IMR-90 (cell line): ENCODE results near the gene MEIS2. TPM values are rescaled to one million over a fixed set of nuclear protein-coding genes. Genes with fewer than 3 reads are reported as not detected.

Source experiments
- ATAC-seq: fragments of 200-7000 bp; cut with Tn5 transposase; 2 replicates; pipeline ENCODE4 v1.9.1; 2020; ENCODE audit warnings: low read depth, mild to moderate bottlenecking, moderate library complexity
- BruUV-seq: library from RNA; stranded (reverse); fragments of 400-500 nt; replicated peaks from 2 replicates; lab custom pipeline; 2021; lab: Mats Ljungman, UMichigan
- CTCF ChIA-PET: fragments of 300-600 bp; formaldehyde crosslinking; extraction: SDS; loops from one replicate; lab custom pipeline; 2021; ENCODE audit warnings: antibody characterized with exemption; lab: Yijun Ruan, JAX
- POLR2A ChIA-PET: fragments of 300-600 bp; sonication (Branson Sonifier 250); formaldehyde crosslinking; loops from one replicate; lab custom pipeline; 2022; ENCODE audit warnings: antibody characterized with exemption; ENCODE audit not compliant: unreplicated experiment; lab: Charles Lee
- DNase-seq: peaks from one replicate; pipeline ENCODE4 v3.0.0; 2013
- H2AFZ ChIP-seq: replicated peaks from 2 replicates; pipeline ENCODE3; 2013; ENCODE audit warnings: low read length, mild to moderate bottlenecking; ENCODE audit not compliant: poor library complexity
- H2AK5ac ChIP-seq: 2 replicates; pipeline ENCODE4 v1.6.1; 2013; ENCODE audit warnings: low read depth, low read length, inconsistent platforms
- H2AK9ac ChIP-seq: replicated peaks from 2 replicates; pipeline ENCODE3; 2013; ENCODE audit warnings: mild to moderate bottlenecking, low read depth, low read length, moderate library complexity; ENCODE audit not compliant: poor library complexity
- H2BK120ac ChIP-seq: 2 replicates; pipeline ENCODE4 v1.6.1; 2013; ENCODE audit warnings: low read depth, low read length, inconsistent platforms
- H2BK15ac ChIP-seq: 3 replicates; pipeline ENCODE4 v1.6.1; 2013; ENCODE audit warnings: low read depth, low read length, inconsistent platforms
- H2BK20ac ChIP-seq: 2 replicates; pipeline ENCODE4 v1.6.1; 2013; ENCODE audit warnings: low read depth, mild to moderate bottlenecking, inconsistent platforms, low read length, moderate library complexity
- H2BK5ac ChIP-seq: 2 replicates; pipeline ENCODE4 v1.6.1; 2013; ENCODE audit warnings: mild to moderate bottlenecking, low read depth, low read length, inconsistent platforms; ENCODE audit not compliant: poor library complexity, severe bottlenecking
- H3K14ac ChIP-seq: replicated peaks from 2 replicates; pipeline ENCODE4 v1.6.1; 2013; ENCODE audit warnings: low read depth, low read length, inconsistent platforms
- H3K18ac ChIP-seq: 2 replicates; pipeline ENCODE4 v1.6.1; 2013; ENCODE audit warnings: low read depth, low read length, control low read depth
- H3K23ac ChIP-seq: 2 replicates; pipeline ENCODE4 v1.6.1; 2013; ENCODE audit warnings: low read depth, low read length, inconsistent platforms
- H3K27ac ChIP-seq: 2 replicates; pipeline ENCODE4 v1.5.1; 2013; ENCODE audit warnings: mild to moderate bottlenecking, control low read depth, low read length; ENCODE audit not compliant: insufficient read depth
- H3K27me3 ChIP-seq: 2 replicates; pipeline ENCODE4 v1.6.1; 2013; ENCODE audit warnings: low read length; ENCODE audit not compliant: control insufficient read depth, insufficient read depth
- H3K36me3 ChIP-seq: 2 replicates; pipeline ENCODE4 v1.6.1; 2013; ENCODE audit warnings: low read length, mixed read lengths; ENCODE audit not compliant: control insufficient read depth, insufficient read depth
- H3K4ac ChIP-seq: 2 replicates; pipeline ENCODE4 v1.6.1; 2013; ENCODE audit warnings: low read depth, low read length, inconsistent platforms
- H3K4me1 ChIP-seq: 2 replicates; pipeline ENCODE4 v1.6.1; 2013; ENCODE audit warnings: low read length, mixed read lengths; ENCODE audit not compliant: control insufficient read depth, insufficient read depth
- H3K4me2 ChIP-seq: 2 replicates; pipeline ENCODE4 v1.6.1; 2013; ENCODE audit warnings: low read depth, mild to moderate bottlenecking, control low read depth, low read length, moderate library complexity
- H3K4me3 ChIP-seq: 2 replicates; pipeline ENCODE4 v1.5.1; 2013; ENCODE audit warnings: low read depth, mild to moderate bottlenecking, control low read depth, low read length, moderate library complexity; ENCODE audit not compliant: insufficient read depth
- H3K56ac ChIP-seq: 2 replicates; pipeline ENCODE4 v1.6.1; 2013; ENCODE audit warnings: low read length, inconsistent platforms; ENCODE audit not compliant: insufficient read depth; ENCODE audit errors: extremely low read depth
- H3K79me1 ChIP-seq, 2 experiments: 2 replicates each; pipeline ENCODE4 v1.6.1; 2013; ENCODE audit warnings: low read length in 2 of 2, inconsistent platforms in 1 of 2, low read depth in 1 of 2
- H3K9ac ChIP-seq: 2 replicates; pipeline ENCODE4 v1.6.1; 2013; ENCODE audit warnings: low read depth, low read length, control low read depth
- H3K9me1 ChIP-seq: 2 replicates; pipeline ENCODE4 v1.6.1; 2013; ENCODE audit warnings: low read length, inconsistent platforms; ENCODE audit not compliant: insufficient read depth
- H3K9me3 ChIP-seq: 2 replicates; pipeline ENCODE4 v1.6.1; 2013; ENCODE audit warnings: low read length; ENCODE audit not compliant: control insufficient read depth, insufficient read depth
- H4K20me1 ChIP-seq: 2 replicates; pipeline ENCODE4 v1.6.1; 2013; ENCODE audit warnings: low read length, inconsistent platforms; ENCODE audit not compliant: insufficient read depth
- H4K5ac ChIP-seq: 2 replicates; pipeline ENCODE4 v1.6.1; 2013; ENCODE audit warnings: mild to moderate bottlenecking, low read depth, low read length, control low read depth
- H4K8ac ChIP-seq, 2 experiments: 2 replicates each; pipeline ENCODE4 v1.6.1; 2013; ENCODE audit warnings: low read depth in 2 of 2, low read length in 2 of 2, control low read depth in 1 of 2, inconsistent platforms in 1 of 2
- H4K91ac ChIP-seq: 2 replicates; pipeline ENCODE4 v1.6.1; 2013; ENCODE audit warnings: low read depth, low read length, inconsistent platforms; ENCODE audit not compliant: insufficient read depth
- CEBPB ChIP-seq: IDR thresholded peaks from 2 replicates; pipeline ENCODE4 v1.6.1; 2012; ENCODE audit warnings: low read depth, low read length, improper control_type of control experiment
- CHD1 ChIP-seq: IDR thresholded peaks from 2 replicates; pipeline ENCODE4 v1.6.1; 2012; ENCODE audit warnings: low read depth, low read length, improper control_type of control experiment
- CTCF ChIP-seq: conservative IDR thresholded peaks from 2 replicates; pipeline ENCODE4 v1.5.1; 2012; ENCODE audit warnings: mild to moderate bottlenecking, low read depth, low read length, improper control_type of control experiment
- FOS ChIP-seq: fragments of 150-350 bp; IDR thresholded peaks from 2 replicates; pipeline ENCODE4 v1.6.1; 2016; ENCODE audit warnings: low read depth, low read length
- MAFK ChIP-seq: IDR thresholded peaks from 2 replicates; pipeline ENCODE4 v1.6.1; 2012; ENCODE audit warnings: low read depth, low read length, improper control_type of control experiment
- MAZ ChIP-seq: IDR thresholded peaks from 2 replicates; pipeline ENCODE4 v1.6.1; 2012; ENCODE audit warnings: low read depth, mild to moderate bottlenecking, low read length, improper control_type of control experiment, moderate library complexity, borderline replicate concordance
- MXI1 ChIP-seq: IDR thresholded peaks from 2 replicates; pipeline ENCODE4 v1.6.1; 2012; ENCODE audit warnings: low read depth, mild to moderate bottlenecking, low read length, moderate library complexity, borderline replicate concordance
- NFE2L2 ChIP-seq: fragments of 150-350 bp; IDR thresholded peaks from 2 replicates; pipeline ENCODE4 v1.6.1; 2016; ENCODE audit warnings: low read depth, mild to moderate bottlenecking, low read length
- RAD21 ChIP-seq: IDR thresholded peaks from 2 replicates; pipeline ENCODE4 v1.6.1; 2012; ENCODE audit warnings: low read length, improper control_type of control experiment
- RCOR1 ChIP-seq: IDR thresholded peaks from 2 replicates; pipeline ENCODE4 v1.6.1; 2012; ENCODE audit warnings: mild to moderate bottlenecking, low read length, improper control_type of control experiment; ENCODE audit not compliant: insufficient replicate concordance
- RFX5 ChIP-seq: IDR thresholded peaks from 2 replicates; pipeline ENCODE4 v1.8.0; 2012; ENCODE audit warnings: low read depth, mild to moderate bottlenecking, low read length, moderate library complexity
- SMC3 ChIP-seq: fragments of 150-350 bp; IDR thresholded peaks from 2 replicates; pipeline ENCODE4 v1.6.1; 2016; ENCODE audit warnings: low read depth, mild to moderate bottlenecking, antibody characterized with exemption, low read length, moderate library complexity
- USF2 ChIP-seq: fragments of 150-350 bp; IDR thresholded peaks from 2 replicates; pipeline ENCODE4 v1.6.1; 2017; ENCODE audit warnings: mild to moderate bottlenecking, antibody characterized with exemption, low read length, low read depth
- WGBS, 2 experiments: methylation state at CpG; one replicate each; pipeline versions ENCODE4 v1.1.5 to v1.1.7; 2013; ENCODE audit warnings: missing lambda C conversion rate in 2 of 2; ENCODE audit not compliant: insufficient read length in 1 of 2; ENCODE audit errors: extremely low coverage in 2 of 2; 5-methylcytosine and 5-hydroxymethylcytosine counted together
- dilution Hi-C: fragments of 300-500 bp; cut with HindIII; formaldehyde crosslinking; loops from one replicate; pipeline ENCODE4 v1.14.3; 2018; ENCODE audit warnings: low sequenced_read_pairs; ENCODE audit not compliant: unreplicated experiment
- in situ Hi-C: fragments of 300-500 bp; cut with MboI; formaldehyde crosslinking; loops from 3 replicates; pipeline ENCODE4 v1.14.3; 2019; ENCODE audit warnings: low sequenced_read_pairs, inconsistent platforms, mixed read lengths
- intact Hi-C: fragments of 100-400 bp; cut with micrococcal nuclease; formaldehyde crosslinking; loops from 2 replicates; pipeline ENCODE4 v1.10.0; 2022
- polyA plus RNA-seq, 3 experiments: library from polyadenylated mRNA; depleted of rRNA; stranded (reverse); fragments of >200 nt; gene quantifications; 2 replicates each; pipeline ENCODE4 v1.2.3, GENCODE V29; 2012; ENCODE audit warnings: low replicate concordance in 1 of 3
- total RNA-seq: library from RNA; depleted of rRNA; stranded (reverse); fragments of >200 nt; gene quantifications from 2 replicates; pipeline ENCODE4 v1.2.3, GENCODE V29; 2012

The MEIS2 gene
- total and polyA plus RNA-seq, 2 of the 4 experiments (the other 2 are of a cell fraction) = 70.1 to 71.3 TPM

GRCh38 chr15:37104424-37104981, 4.2 kb upstream of the MEIS2 start:
- H4K5ac ChIP-seq = no peak overlapping the region
- in situ Hi-C loops = no loop called here
- TF ChIP-seq FOS (no peak), MAFK (no peak), MXI1 (no peak), CEBPB (no peak), RFX5 (no peak), NFE2L2 (no peak), CTCF (no peak), RAD21 (no peak), MAZ (no peak), CHD1 (no peak), USF2 (no peak), RCOR1 (no peak), SMC3 (no peak)
- no peak overlapping the region for H3K4ac ChIP-seq
- peaks cover 0 to 24% of the 10 kb centered on the region in 2 experiments; a peak in 3 of 4 replicates for H3K79me1 ChIP-seq
- H3K9ac ChIP-seq = no peak overlapping the region
- no peak for ATAC-seq
- H3K27ac ChIP-seq = no peak overlapping the region
- no peaks in the 10 kb centered on the region for H3K9me1 ChIP-seq
- H2AK9ac ChIP-seq = no peak overlapping the region
- WGBS, 2 experiments = no CpG with 5 or more reads among the region's 12 CpGs
- no peak overlapping the region for H3K14ac ChIP-seq
- peaks cover 2% of the 10 kb centered on the region; the same call in 1 of the 2 replicates for H3K4me1 ChIP-seq
- no peak for DNase-seq
- no peak overlapping the region for H2AFZ ChIP-seq
- H4K8ac ChIP-seq = no peak overlapping the region
- no peak overlapping the region for H3K18ac ChIP-seq
- H2BK120ac ChIP-seq = no peak overlapping the region
- no peak overlapping the region for H3K4me3 ChIP-seq
- ChIA-PET POLR2A (no interaction called here), CTCF (interaction anchor here (1.7 kb wide), 1 partner anchor 220 kb away, joined by 4 read pairs; no protein-coding TSS in a partner anchor)
- no peak overlapping the region for H3K23ac ChIP-seq
- H3K4me2 ChIP-seq = no peak overlapping the region
- no peak overlapping the region for H2BK20ac ChIP-seq
- no peak overlapping the region for H4K91ac ChIP-seq
- no peak overlapping the region for H2BK15ac ChIP-seq
- H3K27me3 ChIP-seq = no peaks in the 10 kb centered on the region; the same call in 1 of the 2 replicates
- intact Hi-C loops = loop anchor here (10.0 kb wide), 3 partner anchors 600 to 1580 kb away; no protein-coding TSS in a partner anchor
- H3K56ac ChIP-seq = no peak overlapping the region
- H3K36me3 ChIP-seq = no peaks in the 10 kb centered on the region
- no peak overlapping the region for H2AK5ac ChIP-seq
- no peaks in the 10 kb centered on the region for H4K20me1 ChIP-seq
- no peaks in the 10 kb centered on the region for H3K9me3 ChIP-seq
- BruUV-seq = no TSS peak
- H2BK5ac ChIP-seq = no peak overlapping the region
- dilution Hi-C loops = no loop called here
